ENCODE measurements around the gene HPGD.

Gene HPGD

DNA sequence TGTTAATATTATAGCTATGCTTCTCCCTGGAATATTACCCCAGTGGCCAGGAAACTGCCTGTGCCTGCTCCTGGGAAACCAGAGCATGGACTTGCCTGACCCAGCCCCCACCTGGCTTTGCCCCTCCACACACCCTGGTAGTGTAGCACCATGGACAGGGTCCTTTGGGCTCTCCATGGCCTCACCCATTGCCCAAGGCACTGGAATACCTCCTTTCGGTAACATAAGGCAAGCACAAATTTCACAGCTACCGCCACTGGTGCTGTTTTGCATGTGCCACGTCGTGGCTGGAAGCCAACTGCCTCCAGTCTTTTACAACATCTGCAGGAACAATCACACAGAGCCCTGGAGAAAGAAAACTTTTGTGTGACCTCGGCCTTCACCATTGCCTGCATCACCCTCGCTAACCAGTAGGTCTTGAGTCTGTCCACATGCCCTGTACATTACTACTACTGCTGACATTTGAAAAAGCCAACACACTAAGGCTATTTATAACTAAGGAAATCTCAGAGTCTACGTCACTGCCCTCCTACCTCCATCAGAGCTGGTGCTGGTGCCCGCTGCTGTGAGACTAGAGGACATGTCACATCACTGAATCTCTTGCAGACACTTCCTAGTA, 47.7 kb downstream of the HPGD start:
- DNase-seq (ENCODE audit: low spot score) = no peak

DNA sequence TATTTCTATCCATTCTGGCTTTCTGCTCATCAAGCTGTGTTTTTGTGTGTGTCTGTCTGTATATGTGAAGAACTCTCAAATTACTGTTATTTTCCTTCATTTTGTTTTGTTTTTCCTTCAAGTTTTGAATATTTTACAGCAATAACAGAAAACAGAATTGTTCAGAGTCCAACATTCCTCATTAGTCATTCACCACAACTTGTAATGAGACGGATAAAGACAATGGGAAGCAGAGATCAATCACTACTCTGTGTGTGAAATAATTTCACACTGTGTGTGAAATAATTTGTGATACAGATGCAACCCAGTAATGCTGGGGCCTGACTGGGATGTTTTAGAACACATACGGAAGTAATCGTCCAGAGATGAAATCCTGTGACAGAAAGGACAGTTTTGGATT, 55.2 kb downstream of the HPGD start:
- DNase-seq (ENCODE audit: low spot score) = no peak

DNA sequence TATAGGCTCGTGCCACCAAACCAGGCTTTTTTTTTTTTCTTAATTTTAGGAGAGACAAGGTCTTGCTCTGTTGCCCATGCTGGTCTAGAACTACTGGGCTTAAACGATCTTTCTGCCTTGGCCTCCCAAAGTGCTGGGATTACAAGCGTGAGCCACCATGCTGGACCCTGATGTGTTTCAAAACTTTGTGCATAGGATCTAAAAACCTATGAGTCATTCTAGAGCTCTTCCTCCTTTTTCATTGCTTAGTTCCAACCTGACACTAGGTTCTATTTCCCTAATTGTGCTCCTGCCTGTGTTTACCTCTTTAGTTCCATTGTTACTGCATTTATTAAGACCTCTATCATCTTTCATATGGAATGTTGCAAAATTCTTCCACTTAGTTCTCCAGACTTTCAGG, 57.3 kb downstream of the HPGD start:
- no peak for DNase-seq (ENCODE audit: low spot score)

DNA sequence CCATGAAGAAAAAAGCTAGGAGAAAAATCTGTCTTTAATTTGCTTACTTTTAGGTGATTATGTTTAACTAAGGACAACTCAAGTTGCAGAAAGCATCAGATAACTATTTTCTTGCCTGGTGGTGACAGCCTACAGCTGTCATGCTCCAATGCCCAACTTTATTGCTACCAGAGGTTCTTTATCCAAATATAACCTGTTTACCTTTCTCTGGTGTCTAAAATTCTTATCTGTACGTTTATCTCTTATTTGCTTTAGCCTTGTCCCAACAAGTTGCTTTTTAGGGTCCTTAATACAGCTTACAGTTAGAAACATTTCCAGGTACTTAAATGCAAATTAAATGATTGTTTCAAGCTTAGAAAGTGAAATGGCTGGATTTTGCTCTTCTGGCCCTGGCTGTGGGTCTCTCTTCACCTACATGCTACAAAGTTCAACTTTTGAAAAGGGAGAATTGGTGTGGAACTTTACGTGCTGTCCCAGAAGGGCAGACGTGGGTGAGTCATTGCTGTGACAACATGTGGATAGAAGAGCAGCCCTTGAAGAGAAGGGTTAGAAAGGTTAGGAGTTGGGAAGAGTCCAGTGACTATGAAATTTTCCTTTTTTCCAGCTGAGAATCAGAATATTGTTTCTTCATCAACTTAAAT, 60.7 kb downstream of the HPGD start:
- DNase-seq (ENCODE audit: low spot score) = no peak

DNA sequence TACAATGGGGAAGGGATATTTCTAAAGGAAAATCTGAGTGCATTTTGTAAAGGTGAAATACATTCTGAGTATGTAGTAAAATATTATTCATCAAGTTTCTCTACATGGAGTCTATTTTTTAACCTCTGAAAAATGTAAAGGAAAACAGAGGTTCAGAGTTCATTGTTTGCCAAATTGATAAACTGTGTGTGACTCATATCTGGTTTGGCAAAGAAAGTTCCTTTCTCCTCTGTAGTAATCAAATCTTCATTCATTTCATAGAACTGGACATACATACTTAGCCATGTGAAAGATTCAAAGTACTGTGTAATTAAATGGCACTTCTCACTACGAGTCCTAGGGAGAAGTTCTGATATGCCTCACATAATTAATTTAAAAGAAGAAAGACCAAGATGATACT, 61.6 kb downstream of the HPGD start:
- DNase-seq (ENCODE audit: low spot score) = no peak

DNA sequence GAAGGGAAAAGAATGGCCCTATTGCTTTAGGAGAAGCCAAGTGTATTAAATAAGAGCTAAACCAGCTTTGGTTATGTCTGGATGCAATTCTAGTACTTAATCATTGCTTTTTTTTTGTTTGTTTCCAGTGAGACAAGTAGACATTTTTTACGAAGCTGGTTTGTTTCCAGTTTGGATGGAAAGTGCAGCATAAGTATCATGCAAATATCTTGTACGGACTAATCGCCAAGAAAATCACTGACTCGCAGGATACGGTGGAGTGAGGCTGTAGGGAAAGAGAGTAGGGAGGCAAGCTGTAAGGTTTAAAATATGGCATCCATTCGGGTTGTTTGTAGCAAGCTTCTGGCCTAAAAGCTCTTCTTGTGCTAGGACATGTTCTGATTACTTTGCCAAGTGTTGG, 64.8 kb downstream of the HPGD start:
- no peak for DNase-seq (ENCODE audit: low spot score)

DNA sequence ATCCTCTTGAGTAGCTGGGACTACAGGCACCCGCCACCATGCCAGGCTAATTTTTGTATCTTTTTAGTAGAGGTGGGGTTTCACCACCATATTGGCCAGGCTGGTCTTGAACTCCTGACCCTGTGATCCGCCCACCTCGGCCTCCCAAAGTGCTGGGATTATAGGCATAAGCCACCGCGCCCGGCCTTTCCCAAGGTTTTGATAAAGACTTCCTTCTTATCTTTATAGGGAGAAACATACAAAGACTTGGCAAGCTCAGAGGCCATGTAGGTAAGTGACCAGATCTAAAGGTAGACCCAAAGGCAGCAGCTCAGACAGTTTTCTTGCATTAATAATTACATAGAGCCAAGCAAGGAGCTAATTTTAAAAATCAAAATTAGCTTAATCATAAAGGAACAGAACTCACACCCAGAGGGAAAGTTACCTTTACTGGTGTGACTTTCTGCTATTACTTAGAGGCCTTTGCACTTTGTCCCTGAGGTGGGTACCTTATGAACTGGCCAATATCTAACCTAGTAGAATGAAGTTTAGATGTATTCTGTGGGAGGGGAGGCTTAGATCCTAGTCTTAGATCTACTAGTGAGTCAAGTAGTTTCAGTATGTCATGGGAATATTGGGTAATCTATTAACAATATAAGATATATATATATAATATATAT, 67.3 kb downstream of the HPGD start:
- DNase-seq (ENCODE audit: low spot score) = no peak

DNA sequence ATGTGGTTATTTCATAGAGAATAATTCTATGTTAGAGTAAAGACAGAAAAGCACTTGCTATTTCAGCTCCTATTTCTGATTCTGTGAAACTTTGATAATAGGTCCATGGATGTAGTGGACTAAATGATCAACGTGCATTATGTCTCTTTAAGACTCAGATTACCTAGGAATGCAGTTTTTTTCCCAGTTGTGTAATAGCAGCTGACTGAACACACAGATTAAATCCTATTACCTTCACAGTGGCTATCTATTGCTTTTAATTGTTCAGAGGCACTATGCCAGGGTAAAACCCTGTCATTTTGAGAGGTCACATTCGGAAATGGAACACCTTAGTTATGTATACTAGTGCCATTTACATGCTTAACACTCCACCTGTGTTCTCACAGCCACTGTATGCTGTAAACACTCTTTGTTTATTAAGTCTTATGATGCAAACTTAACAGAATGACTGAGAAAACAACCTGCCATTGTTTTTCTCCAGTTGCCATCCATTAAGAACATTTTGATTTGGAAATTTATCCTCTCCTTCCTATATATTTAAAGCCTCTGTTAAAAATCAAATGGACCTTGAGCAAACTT, 70.5 kb downstream of the HPGD start:
- DNase-seq (ENCODE audit: low spot score) = no peak

DNA sequence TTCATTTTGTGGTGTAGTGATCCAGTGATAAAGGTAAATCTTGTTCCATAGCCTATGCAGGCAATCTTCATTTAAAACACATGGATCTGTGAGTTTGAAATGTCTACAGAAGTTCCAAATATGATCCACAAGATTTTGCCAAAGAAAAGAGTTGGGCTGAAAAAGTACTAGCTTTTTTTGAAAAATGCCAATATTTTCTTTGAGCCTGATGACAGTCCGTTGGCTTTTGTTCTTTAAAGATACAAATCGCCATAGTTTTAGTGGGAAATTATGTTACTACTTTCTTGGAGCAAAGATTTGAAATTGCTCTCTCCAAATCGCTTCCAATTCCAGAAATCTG, 71.5 kb downstream of the HPGD start:
- DNase-seq (ENCODE audit: low spot score) = no peak

DNA sequence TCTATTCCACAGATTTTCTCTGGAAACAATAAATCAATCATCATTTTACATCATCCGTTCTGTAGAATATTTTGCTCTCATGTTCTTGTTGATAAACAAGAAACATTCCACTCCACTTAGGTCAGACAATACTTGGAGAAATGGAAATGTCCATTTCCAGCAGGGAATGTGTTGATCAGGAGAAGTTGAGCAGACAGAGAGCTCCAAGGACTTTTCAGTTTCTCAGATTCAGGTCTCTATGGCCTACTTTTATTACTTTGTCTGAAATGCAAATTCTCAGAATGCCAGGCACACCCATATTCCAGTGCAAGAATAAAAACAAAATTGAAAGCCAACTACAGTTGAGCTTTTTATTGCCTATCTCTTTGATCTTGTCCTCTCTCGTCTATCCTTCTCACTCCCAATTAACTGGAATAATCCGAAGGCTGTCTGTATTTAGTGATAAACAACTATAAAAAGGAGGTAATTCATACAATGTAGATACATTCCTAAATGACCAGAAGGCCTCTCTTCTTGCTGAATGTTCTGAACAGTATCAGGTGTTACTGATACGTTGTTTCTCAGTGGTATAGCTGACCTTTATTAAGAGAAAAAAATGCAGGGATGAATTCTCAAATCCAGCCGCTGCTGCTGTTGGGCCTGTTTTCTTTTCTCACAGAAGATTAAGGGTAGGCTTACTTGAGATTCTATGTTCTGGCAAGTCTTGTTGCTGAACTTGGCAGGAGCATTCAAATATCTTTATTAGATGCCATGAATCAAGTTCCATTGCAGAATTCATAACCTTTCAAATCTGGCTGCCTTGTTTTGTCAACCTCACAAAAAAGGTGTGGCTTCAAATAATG, 72.1 kb downstream of the HPGD start:
- DNase-seq (ENCODE audit: low spot score) = no peak

DNA sequence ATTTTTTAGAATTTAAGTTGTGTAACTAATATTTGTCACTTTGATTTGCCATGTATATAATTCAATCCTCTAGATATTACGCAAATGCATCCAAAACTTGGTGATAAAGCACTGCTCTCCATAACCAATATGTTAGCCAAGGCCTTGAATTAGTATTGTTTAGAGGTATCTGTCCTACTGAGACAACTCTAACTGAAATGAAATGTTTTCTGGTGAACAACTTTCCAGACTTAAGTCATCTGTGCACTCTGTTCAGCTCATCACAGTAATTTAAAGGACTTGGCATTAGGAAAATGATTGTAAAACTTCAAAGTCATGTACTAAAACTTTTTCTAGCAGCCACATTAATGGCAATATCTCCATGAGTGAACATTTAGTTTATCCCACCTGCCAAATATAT, 73.1 kb downstream of the HPGD start:
- DNase-seq (ENCODE audit: low spot score) = no peak

DNA sequence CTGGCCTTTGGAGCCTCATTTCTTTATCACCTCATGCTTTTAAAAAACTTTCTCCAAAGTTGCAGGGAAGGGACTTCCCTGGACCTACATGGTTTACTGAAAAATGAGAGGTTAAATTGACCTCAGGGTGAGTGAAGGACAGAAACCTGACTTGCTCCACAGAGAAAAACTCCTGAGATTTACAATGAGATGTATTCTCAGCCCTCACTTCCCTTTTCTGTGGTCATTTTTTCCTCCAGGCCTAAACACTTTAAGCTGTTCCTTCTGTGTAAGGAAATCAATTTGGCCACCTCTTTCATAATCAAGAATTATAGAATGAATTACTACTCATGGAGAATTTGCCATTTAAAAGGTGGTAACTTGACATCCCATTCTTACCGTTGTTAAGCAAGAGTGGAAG, 77.9 kb downstream of the HPGD start:
- DNase-seq (ENCODE audit: low spot score) = no peak

Data from hematopoietic multipotent progenitor cell treated with erythropoietin and hydrocortisone succinate and interleukin-3 and kit ligand, for 17 days (in vitro differentiated cells).